Gastroesophageal sphincter (tissue), 3 donors: ENCODE measurements around the gene MFAP1.

Experiments
- EP300 ChIP-seq: sonication (generic); formaldehyde crosslinking; IDR thresholded peaks from one replicate; pipeline ENCODE4 v1.6.1; 2017; ENCODE audit warnings: antibody characterized with exemption, mild to moderate bottlenecking
- POLR2A ChIP-seq, 2 donors: fragments of 450-650 bp; IDR thresholded peaks; one replicate each; pipeline ENCODE4 v1.6.1; 2017; ENCODE audit warnings: antibody characterized with exemption in 2 of 2, mild to moderate bottlenecking in 2 of 2, moderate library complexity in 1 of 2
- POLR2AphosphoS5 ChIP-seq: sonication (generic); formaldehyde crosslinking; IDR thresholded peaks from one replicate; pipeline ENCODE4 v1.6.1; 2017; ENCODE audit warnings: antibody characterized with exemption
- TF ChIP-seq, protein P1 (sequence below), 4 experiments: fragments of 200-600 bp in 2 of 4; fragments of 450-650 bp in 2 of 4; sonication (generic) in 1 of 4; IDR thresholded peaks; one replicate each; pipeline ENCODE4 v1.5.1; 2017 to 2019; ENCODE audit warnings: antibody characterized with exemption in 4 of 4, mild to moderate bottlenecking in 2 of 4, moderate library complexity in 2 of 4

GRCh38 chr15:43771816-43772215, 52.7 kb downstream of the MFAP1 start:
- TF ChIP-seq EP300 (no peak), POLR2A (IDR thresholded peaks at IDR 0.05) (no peak), POLR2AphosphoS5 (no peak)
- TF ChIP-seq, protein P1, sequence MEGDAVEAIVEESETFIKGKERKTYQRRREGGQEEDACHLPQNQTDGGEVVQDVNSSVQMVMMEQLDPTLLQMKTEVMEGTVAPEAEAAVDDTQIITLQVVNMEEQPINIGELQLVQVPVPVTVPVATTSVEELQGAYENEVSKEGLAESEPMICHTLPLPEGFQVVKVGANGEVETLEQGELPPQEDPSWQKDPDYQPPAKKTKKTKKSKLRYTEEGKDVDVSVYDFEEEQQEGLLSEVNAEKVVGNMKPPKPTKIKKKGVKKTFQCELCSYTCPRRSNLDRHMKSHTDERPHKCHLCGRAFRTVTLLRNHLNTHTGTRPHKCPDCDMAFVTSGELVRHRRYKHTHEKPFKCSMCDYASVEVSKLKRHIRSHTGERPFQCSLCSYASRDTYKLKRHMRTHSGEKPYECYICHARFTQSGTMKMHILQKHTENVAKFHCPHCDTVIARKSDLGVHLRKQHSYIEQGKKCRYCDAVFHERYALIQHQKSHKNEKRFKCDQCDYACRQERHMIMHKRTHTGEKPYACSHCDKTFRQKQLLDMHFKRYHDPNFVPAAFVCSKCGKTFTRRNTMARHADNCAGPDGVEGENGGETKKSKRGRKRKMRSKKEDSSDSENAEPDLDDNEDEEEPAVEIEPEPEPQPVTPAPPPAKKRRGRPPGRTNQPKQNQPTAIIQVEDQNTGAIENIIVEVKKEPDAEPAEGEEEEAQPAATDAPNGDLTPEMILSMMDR (IDR thresholded peaks at IDR 0.05): no peak
